ENCODE measurements around the gene OR1D2.

DNA sequence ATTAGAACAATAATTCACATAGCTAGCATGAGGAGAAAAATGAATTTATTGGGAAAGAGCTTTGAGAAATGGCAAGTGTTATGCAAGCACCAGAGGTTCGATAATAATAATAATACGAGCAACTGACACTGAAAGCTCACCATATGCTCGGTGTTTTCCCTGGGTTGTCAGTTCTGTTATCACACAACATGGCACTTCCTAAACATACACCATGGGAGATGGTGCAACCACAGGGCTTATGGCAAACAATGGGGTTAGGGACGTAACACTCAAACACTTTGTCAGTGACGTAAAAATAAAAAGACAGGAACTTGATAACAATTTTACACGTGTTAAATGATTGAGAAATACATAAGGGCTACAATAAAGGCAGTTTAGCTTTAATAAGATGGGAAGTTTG, 64.5 kb downstream of the OR1D2 start:
- no peak for TF ChIP-seq CTCF (IDR thresholded peaks at IDR 0.05; ENCODE audit: low read depth, low read length, poor library complexity, severe bottlenecking)
- no peak for TF ChIP-seq EZH2phosphoT487 (IDR thresholded peaks at IDR 0.05; ENCODE audit: borderline replicate concordance, low read length)

Data from DOHH2 (cell line).